Testis (tissue), 2 donors: Measurements from ENCODE around the gene PRG2.

Experiments
- CTCF ChIP-seq, 3 experiments: fragments of 450-650 bp in 2 of 3; fragments of 200-600 bp in 1 of 3; sonication (generic) in 1 of 3; IDR thresholded peaks; one replicate each; pipeline ENCODE4 v1.5.1; 2016 to 2019; ENCODE audit warnings: antibody characterized with exemption in 3 of 3, mild to moderate bottlenecking in 2 of 3, moderate library complexity in 1 of 3
- POLR2A ChIP-seq: fragments of 450-650 bp; IDR thresholded peaks from one replicate; pipeline ENCODE4 v1.6.1; 2017; ENCODE audit warnings: antibody characterized with exemption, mild to moderate bottlenecking, moderate library complexity

- TF ChIP-seq CTCF (IDR thresholded peaks at IDR 0.05) (no peak), POLR2A (no peak)
Observed at GRCh38 chr11:57427727-57428082, 37.3 kb upstream of the PRG2 start.
